HT-29 (cell line): ENCODE measurements around the gene FBXO17. TPM values are rescaled to one million over a fixed set of nuclear protein-coding genes. Genes with fewer than 3 reads are reported as not detected.

Source experiments
- DNase-seq: peaks from one replicate; pipeline ENCODE4 v3.0.0-alpha.2; 2015; ENCODE audit warnings: low spot score
- total RNA-seq: library from RNA; depleted of rRNA; stranded (reverse); fragments of >200 nt; shearing (Covaris generic); gene quantifications from 2 replicates; pipeline ENCODE4 v1.2.3, GENCODE V29; 2014; rRNA removed

The FBXO17 gene
- total RNA-seq, 1 experiment from 2014 or later: not detected

DNA sequence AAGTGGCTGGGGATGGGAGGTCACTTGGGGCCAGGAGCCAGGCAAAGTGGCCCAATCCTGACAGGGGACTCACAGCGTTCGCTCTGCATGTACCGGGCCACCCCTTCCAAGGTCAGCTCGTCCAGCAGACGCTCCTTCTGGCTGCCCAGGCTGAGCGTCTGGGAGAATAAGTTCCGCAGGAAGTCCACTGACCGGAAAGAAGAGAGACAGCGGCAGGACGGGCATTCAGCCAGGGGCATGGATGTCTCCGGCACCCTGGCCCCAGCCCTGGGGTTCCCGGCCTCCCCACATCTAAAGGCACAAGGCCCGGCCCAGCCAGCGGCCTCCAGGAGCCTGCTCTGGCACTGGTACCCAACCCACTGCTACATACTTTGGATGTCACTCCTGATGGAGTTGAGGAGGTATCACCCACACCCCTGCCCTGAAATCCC lies 82.2 kb downstream of the FBXO17 start:
- DNase-seq: no peak

DNA sequence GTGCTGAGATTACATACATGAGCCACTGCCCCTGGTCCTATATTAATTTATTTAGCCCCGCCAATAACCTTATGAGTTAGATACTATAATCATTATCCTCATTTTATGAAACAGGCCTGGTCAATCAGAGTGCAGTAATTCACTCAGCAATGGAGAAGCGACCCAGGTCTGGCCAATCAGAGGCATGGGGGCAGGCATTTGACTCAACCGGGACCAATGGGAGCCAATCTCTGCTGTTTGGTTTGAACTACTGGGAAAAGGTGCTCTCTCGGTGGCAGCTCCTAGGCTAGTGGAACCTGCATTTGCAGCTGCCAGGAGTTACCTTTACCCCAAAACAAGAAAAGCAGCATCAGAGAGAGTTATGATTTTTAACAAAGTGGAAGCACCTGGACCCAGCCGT lies 82.7 kb downstream of the FBXO17 start:
- no peak for DNase-seq

DNA sequence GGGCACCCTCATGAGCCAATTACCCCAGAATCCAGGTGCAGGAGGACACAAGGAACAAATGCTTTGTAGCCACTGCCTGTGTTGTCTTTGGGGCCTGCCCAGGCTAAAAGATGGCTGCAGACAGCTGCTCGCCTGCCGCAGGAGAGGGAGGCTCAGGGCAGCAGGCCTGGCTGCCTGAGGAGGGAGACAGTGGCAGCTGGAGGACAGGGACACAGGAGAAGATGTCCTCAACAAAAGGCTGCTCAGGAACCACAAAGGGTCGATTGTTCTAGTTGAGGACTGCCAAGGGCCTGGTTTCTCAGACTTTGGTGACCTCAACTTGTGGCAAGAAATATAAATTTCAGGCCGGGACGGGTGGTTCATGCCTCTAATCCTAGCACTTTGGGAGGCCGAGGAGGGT lies 83.8 kb downstream of the FBXO17 start:
- no peak for DNase-seq

Other genes with a start within 250 kb of the FBXO17 start
- gene CAPN12, start 231.3 kb downstream of the FBXO17 start, total RNA-seq: 50.6 and 53.9 TPM in 2 replicates
- 1.5 TPM in 1 of 2 replicates, not detected in the other for gene LGALS7, start 202.2 kb downstream of the FBXO17 start, total RNA-seq
- gene LGALS7B, start 186.5 kb downstream of the FBXO17 start, total RNA-seq: 6.0 TPM in 1 of 2 replicates, not detected in the other
- 959 and 1,005 TPM in 2 replicates for gene LGALS4, start 162.8 kb downstream of the FBXO17 start, total RNA-seq
- 252 and 285 TPM in 2 replicates for gene ECH1, start 143.9 kb downstream of the FBXO17 start, total RNA-seq
- gene HNRNPL, start 125.8 kb downstream of the FBXO17 start, total RNA-seq: 389 and 434 TPM in 2 replicates
- 8.6 and 13.1 TPM in 2 replicates for gene RINL, start 97.5 kb downstream of the FBXO17 start, total RNA-seq
- 69.8 and 86.7 TPM in 2 replicates for gene SIRT2, start 76.1 kb downstream of the FBXO17 start, total RNA-seq
- 101 and 106 TPM in 2 replicates for gene NFKBIB, start 75.8 kb downstream of the FBXO17 start, total RNA-seq
- 0.16 TPM in 1 of 2 replicates, not detected in the other for gene CCER2, start 63.6 kb downstream of the FBXO17 start, total RNA-seq
- gene SARS2, start 45.0 kb downstream of the FBXO17 start, total RNA-seq: 100 and 110 TPM in 2 replicates
- 350 and 367 TPM in 2 replicates for gene MRPS12, start 44.8 kb downstream of the FBXO17 start, total RNA-seq
- gene FBXO27, start 56.8 kb upstream of the FBXO17 start, total RNA-seq: not detected in 2 replicates
- not detected in 2 replicates for gene ACP7, start 108.6 kb upstream of the FBXO17 start, total RNA-seq
- gene PAK4, start 150.0 kb upstream of the FBXO17 start, total RNA-seq: 42.3 and 46.5 TPM in 2 replicates
- gene NCCRP1, start 221.2 kb upstream of the FBXO17 start, total RNA-seq: 0.31 TPM in 1 of 2 replicates, not detected in the other
- gene SYCN, start 228.5 kb upstream of the FBXO17 start, total RNA-seq: not detected in 2 replicates